Thoracic aorta (tissue), 2 donors: ENCODE data around the gene FZD7. TPM values are rescaled to one million over a fixed set of nuclear protein-coding genes. Genes with fewer than 3 reads are reported as not detected.

ENCODE experiments used
- ATAC-seq: fragments of 150-250 bp; one replicate; pipeline ENCODE4 v1.8.0; 2017; ENCODE audit warnings: low read depth; ENCODE audit not compliant: insufficient number of reproducible peaks, low FRiP score
- DNase-seq: peaks from one replicate; pipeline ENCODE4 v3.0.0-alpha.2; 2020; ENCODE audit warnings: low spot score
- H3K27ac ChIP-seq, 2 donors: fragments of 200-600 bp; sonication (generic); 1 replicate in 1 of 2; 2 replicates in 1 of 2; pipeline ENCODE4 v1.5.1; 2016; ENCODE audit warnings: mild to moderate bottlenecking in 2 of 2, moderate library complexity in 2 of 2
- H3K27me3 ChIP-seq: fragments of 200-600 bp; sonication (generic); replicated peaks from 2 replicates; pipeline ENCODE4 v1.6.0; 2016; ENCODE audit warnings: mild to moderate bottlenecking; ENCODE audit not compliant: insufficient read depth
- H3K36me3 ChIP-seq: fragments of 200-600 bp; sonication (generic); one replicate; pipeline ENCODE4 v1.5.1; 2016
- H3K4me1 ChIP-seq, 2 donors: fragments of 200-600 bp; sonication (generic); 1 replicate in 1 of 2; 2 replicates in 1 of 2; pipeline versions ENCODE4 v1.5.1 to v1.6.0; 2016; ENCODE audit warnings: low read depth in 2 of 2, mild to moderate bottlenecking in 1 of 2; ENCODE audit not compliant: control insufficient read depth in 1 of 2
- H3K4me3 ChIP-seq: fragments of 200-600 bp; sonication (generic); 2 replicates; pipeline ENCODE4 v1.5.1; 2016; ENCODE audit warnings: mild to moderate bottlenecking
- H3K9me3 ChIP-seq: fragments of 200-600 bp; sonication (generic); 2 replicates; pipeline ENCODE4 v1.5.1; 2016
- CTCF ChIP-seq: fragments of 200-600 bp; sonication (generic); IDR thresholded peaks from one replicate; pipeline ENCODE4 v1.5.1; 2019; ENCODE audit warnings: antibody characterized with exemption
- total RNA-seq, 2 donors: library from RNA; depleted of rRNA; stranded (reverse); fragments of >200 nt; gene quantifications; one replicate each; pipeline versions ENCODE4 v1.1.0 to v1.2.3, GENCODE V29; 2016

Gene FZD7
- total RNA-seq, 2 donors from 2014 or later, result 14.0 to 14.4 TPM

DNA sequence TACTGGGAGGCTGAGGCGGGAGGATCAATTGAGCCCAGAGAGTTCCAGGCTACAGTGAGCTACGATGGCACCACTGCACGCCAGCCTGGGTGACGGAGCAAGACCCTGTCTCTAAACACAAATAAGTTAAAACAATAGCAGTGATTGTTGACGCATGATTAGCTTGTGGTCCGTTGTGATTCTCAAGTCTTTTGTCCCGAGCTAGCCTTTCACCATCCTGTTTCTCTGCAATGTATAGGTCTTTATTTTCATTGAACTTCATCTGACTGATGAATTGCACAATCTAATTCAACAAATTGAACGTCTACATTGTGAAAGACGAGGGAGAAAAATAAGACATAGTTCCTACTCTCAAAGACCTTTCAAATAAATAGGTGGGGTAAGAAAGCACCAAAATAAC lies 8.8 kb upstream of the FZD7 start:
- no peaks in the 10 kb centered on the region for H3K9me3 ChIP-seq
- H3K4me3 ChIP-seq, result no peak overlapping the region
- no peaks in the 10 kb centered on the region for H3K36me3 ChIP-seq
- no peaks in the 10 kb centered on the region for H3K4me1 ChIP-seq
- TF ChIP-seq CTCF, result no peak
- no peaks in the 10 kb centered on the region for H3K27me3 ChIP-seq
- DNase-seq, result no peak
- no peak for ATAC-seq
- no peak overlapping the region for H3K27ac ChIP-seq

GRCh38 chr2:202025816-202026215 lies 7.8 kb upstream of the FZD7 start:
- no peaks in the 10 kb centered on the region for H3K36me3 ChIP-seq
- H3K9me3 ChIP-seq, result no peaks in the 10 kb centered on the region
- H3K27ac ChIP-seq, result no peak overlapping the region
- H3K27me3 ChIP-seq, result no peaks in the 10 kb centered on the region
- no peak for ATAC-seq
- no peak overlapping the region for H3K4me3 ChIP-seq
- TF ChIP-seq CTCF, result no peak
- DNase-seq, result no peak
- H3K4me1 ChIP-seq, result no peaks in the 10 kb centered on the region

- H3K36me3 ChIP-seq, result no peaks in the 10 kb centered on the region
- peaks cover 0 to under 1% of the 10 kb centered on the region in 2 donors for H3K4me1 ChIP-seq
- H3K4me3 ChIP-seq, result no peak overlapping the region
- no peaks in the 10 kb centered on the region for H3K27me3 ChIP-seq
- ATAC-seq (no peak), DNase-seq (no peak)
- H3K9me3 ChIP-seq, result no peaks in the 10 kb centered on the region
- TF ChIP-seq CTCF, result no peak
- H3K27ac ChIP-seq, result no peak overlapping the region
These were observed 7.1 kb upstream of the FZD7 start for GRCh38 chr2:202026507-202026906.

DNA sequence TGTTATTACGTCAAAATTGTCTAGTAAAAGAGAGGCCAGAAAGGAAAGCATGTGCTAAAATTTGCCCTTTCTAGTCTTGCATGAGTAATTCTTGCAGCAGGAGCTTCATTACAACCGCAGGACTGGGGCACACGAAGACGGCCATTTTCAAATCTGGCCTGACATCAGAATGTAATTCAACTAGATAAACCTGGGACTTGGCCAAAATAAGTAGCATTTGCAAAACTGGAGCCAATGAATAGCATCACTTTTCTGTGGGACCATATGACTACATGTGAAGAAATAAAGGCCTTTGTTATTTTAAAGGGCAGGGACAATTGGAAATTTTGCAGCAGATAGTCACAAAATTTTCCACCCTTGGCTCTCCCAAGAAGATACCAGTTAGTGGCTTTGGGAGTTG lies 3.0 kb upstream of the FZD7 start:
- Histone ChIP-seq H3K4me1 (peaks cover 6 to 21% of the 10 kb centered on the region in 2 donors), H3K9me3 (no peaks in the 10 kb centered on the region), H3K27me3 (no peaks in the 10 kb centered on the region), H3K36me3 (no peaks in the 10 kb centered on the region), H3K4me3 (no peak overlapping the region), H3K27ac (no peak overlapping the region)
- no peak for DNase-seq
- no peak for ATAC-seq
- TF ChIP-seq CTCF, result no peak

GRCh38 chr2:202031246-202031951 lies 2.3 kb upstream of the FZD7 start:
- no peaks in the 10 kb centered on the region for H3K27me3 ChIP-seq
- no peak for ATAC-seq
- no peak for TF ChIP-seq CTCF
- no peaks in the 10 kb centered on the region for H3K9me3 ChIP-seq
- H3K4me1 ChIP-seq, result peaks cover 10 to 27% of the 10 kb centered on the region in 2 donors
- no peak overlapping the region for H3K4me3 ChIP-seq
- no peaks in the 10 kb centered on the region for H3K36me3 ChIP-seq
- no peak for DNase-seq
- H3K27ac ChIP-seq, result no peak overlapping the region
